Epithelial cell of proximal tubule (primary cell): Measurements from ENCODE around the gene PAM16. TPM values are rescaled to one million over a fixed set of nuclear protein-coding genes. Genes with fewer than 3 reads are reported as not detected.
A peak's percentile ranks its signal among the peaks of the same experiment; 100 is the strongest.

Source experiments
- DNase-seq: peaks from one replicate; pipeline ENCODE4 v3.0.0-alpha.2; 2011; ENCODE audit warnings: low read depth
- H3K4me3 ChIP-seq: 2 replicates; pipeline ENCODE4 v1.5.1; 2011; ENCODE audit warnings: low read depth, mild to moderate bottlenecking, low read length
- CTCF ChIP-seq: conservative IDR thresholded peaks from 2 replicates; pipeline ENCODE4 v1.5.1; 2012; ENCODE audit warnings: low read depth, mild to moderate bottlenecking, low read length
- total RNA-seq: library from RNA; depleted of rRNA; stranded (reverse); fragments of >200 nt; gene quantifications from 2 replicates; pipeline ENCODE4 v1.2.3, GENCODE V29; 2015

Gene PAM16
- total RNA-seq, 1 donor from 2014 or later = 75.1 TPM

- no peak for DNase-seq
- H3K4me3 ChIP-seq = no peak overlapping the region
- no peak for TF ChIP-seq CTCF
These were observed 7.1 kb upstream of the PAM16 start for GRCh38 chr16:4358236-4358635.

- DNase-seq = no peak
- no peak for TF ChIP-seq CTCF
- no peak overlapping the region for H3K4me3 ChIP-seq
These were observed 5.7 kb upstream of the PAM16 start for GRCh38 chr16:4356820-4357219.

GRCh38 chr16:4354512-4355409, 3.6 kb upstream of the PAM16 start:
- H3K4me3 ChIP-seq = no peak overlapping the region
- no peak for TF ChIP-seq CTCF
- no peak for DNase-seq

- no peak for TF ChIP-seq CTCF
- no peak for DNase-seq
- no peak overlapping the region for H3K4me3 ChIP-seq
These were observed 2.6 kb upstream of the PAM16 start for GRCh38 chr16:4353675-4354074.

- no peak for TF ChIP-seq CTCF
- H3K4me3 ChIP-seq = no peak overlapping the region
- no peak for DNase-seq
These were observed 1.7 kb upstream of the PAM16 start for GRCh38 chr16:4352843-4353242.

- no peak for DNase-seq
- TF ChIP-seq CTCF = no peak
- no peak overlapping the region for H3K4me3 ChIP-seq
These were observed 759 bp upstream of the PAM16 start for GRCh38 chr16:4351880-4352279.

- no peak for DNase-seq
- H3K4me3 ChIP-seq = peak overlapping the region; percentile 71
- no peak for TF ChIP-seq CTCF
These were observed 745 bp downstream of the PAM16 start for GRCh38 chr16:4350365-4350786.
